ENCODE results near the gene MKNK2.
A peak's percentile ranks its signal among the peaks of the same experiment; 100 is the strongest.

The MKNK2 gene

DNA sequence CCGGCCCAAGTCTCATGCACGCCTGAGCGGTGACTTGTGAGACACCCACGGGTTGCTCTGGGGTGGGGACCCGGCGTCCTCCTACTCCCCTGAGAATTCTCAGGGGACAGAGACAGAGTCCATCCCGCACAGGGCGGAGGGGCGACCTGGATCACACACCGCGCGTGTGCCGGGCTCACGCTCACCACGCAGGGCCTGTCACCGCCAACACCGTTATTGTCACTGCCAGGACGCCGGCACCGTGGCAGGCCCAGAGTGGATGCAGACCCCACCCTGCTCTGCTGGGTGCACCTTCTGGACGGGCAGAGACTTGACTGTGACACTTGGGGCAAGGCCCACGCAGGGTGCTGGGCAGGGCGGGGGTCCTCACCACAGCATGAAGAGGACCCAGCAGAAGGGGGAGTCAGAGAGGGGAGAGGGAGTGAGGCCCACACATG, 28.8 kb upstream of the MKNK2 start:
- no peak for DNase-seq

GRCh38 chr19:2079076-2079864, 28.2 kb upstream of the MKNK2 start:
- DNase-seq: no peak

GRCh38 chr19:2077833-2078619, 27.0 kb upstream of the MKNK2 start:
- no peak for DNase-seq

GRCh38 chr19:2077398-2077797, 26.4 kb upstream of the MKNK2 start:
- DNase-seq: no peak

DNA sequence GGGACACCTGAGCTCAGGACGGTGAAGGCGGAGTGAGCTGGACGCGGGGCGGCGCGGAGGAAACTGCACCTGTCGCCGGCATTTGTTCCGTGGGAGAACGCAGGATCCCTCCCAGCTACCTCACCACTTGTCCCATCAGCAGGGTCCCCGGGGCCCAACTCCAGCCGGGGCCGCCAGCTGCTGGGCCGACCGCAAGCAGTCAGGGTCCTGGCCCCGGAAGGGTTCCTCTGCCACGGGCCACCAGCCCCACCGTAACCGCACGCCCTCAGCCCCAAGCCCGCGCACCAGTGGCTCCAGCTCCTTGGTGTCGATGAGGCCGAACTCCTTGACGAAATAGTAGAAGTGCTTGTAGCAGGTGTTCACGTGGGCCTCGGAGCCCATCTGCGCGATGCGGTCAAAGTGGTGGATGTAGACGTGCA, 25.5 kb upstream of the MKNK2 start:
- no peak for DNase-seq

DNA sequence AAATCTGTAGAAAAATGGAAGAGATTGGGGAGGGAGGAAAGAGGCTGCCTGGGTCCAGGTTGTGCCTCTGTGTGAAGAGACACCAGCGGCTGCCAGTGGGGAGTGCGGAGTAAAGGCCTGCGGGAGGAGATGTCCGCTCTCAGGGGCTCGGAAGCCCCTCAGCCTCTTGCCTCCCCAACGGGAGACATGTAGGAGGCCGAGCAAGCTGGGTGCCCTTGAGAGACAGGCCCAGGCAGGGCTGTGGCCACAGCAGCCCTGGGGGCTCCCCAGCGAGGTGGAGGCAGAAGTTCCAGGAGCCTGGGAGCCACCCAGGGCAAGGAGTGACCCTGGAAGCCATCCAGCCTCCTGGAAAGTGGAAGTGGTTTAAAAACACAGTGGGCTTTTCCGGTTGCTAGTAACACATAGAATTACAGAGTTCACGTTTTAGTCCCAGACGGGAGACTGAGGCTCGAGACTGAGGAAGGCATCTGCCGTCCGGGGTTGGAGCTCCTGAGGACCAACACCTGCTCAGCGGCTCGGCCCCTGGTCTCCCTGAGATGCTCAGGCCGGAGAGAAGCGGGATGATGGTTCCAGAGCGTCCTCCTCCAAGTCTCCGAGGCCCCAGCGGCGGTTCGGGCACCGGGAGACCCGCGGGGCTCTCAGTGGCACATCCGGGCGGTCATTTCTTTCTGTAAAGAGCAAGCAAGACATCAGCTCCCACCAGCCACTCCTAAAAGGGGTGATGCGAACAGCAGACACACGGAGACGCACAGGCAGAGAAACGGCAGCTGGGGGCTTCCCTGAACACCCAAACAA, 21.9 kb upstream of the MKNK2 start:
- no peak for DNase-seq

- DNase-seq: no peak
These were observed 20.1 kb upstream of the MKNK2 start for GRCh38 chr19:2070986-2071673.

- DNase-seq: no peak
These were observed 19.4 kb upstream of the MKNK2 start for GRCh38 chr19:2070436-2070827.

GRCh38 chr19:2064788-2065524, 13.9 kb upstream of the MKNK2 start:
- no peak for DNase-seq

GRCh38 chr19:2064395-2064787, 13.3 kb upstream of the MKNK2 start:
- no peak for DNase-seq

DNA sequence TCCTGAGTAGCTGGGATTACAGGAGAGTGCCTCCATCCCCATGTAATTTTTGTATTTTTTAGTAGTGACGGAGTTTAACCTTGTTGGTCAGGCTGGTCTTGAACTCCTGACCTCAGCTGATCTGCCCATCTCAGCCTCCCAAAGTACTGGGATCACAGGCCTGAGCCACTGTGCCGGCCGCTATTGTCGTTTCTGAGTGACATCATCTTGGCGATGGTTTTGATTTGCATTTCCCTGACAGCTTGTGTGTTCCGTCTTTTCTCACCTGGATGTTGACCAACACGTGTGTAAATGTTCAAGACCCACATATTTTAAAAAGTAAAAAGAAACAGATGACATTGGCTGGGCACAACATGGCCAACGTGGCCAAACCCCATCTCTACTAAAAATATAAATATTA, 12.8 kb upstream of the MKNK2 start:
- DNase-seq: no peak

DNA sequence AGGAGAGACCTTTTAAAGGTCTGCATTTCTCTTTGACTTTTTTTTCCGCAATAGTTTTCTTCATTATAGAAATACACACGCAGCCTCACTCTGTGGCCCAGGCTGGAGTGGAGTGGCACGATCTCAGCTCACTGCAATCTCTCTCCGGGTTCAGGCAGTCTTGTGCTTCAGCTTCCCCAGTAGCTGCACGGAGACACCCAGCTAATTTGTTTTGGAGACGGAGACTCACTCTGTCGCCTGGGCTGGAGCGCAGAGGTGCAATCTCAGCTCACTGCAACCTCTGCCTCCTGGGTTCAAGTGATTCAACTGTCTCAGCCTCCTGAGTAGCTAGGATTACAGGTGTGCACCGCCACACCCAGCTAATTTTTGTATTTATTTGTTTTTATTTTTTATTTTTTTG, 11.7 kb upstream of the MKNK2 start:
- no peak for DNase-seq

GRCh38 chr19:2062389-2062729, 11.3 kb upstream of the MKNK2 start:
- DNase-seq: no peak

- peak; percentile 99 for DNase-seq
These were observed 10.7 kb upstream of the MKNK2 start for GRCh38 chr19:2061495-2062388.

- DNase-seq: peak; percentile 85
These were observed 9.9 kb upstream of the MKNK2 start for GRCh38 chr19:2060884-2061494.

GRCh38 chr19:2059422-2060201, 8.6 kb upstream of the MKNK2 start:
- DNase-seq: no peak

GRCh38 chr19:2058570-2059421, 7.8 kb upstream of the MKNK2 start:
- no peak for DNase-seq

Measured in left hindlimb (tissue), 1 donor.